Measurements from ENCODE around the gene IPO11.

DNA sequence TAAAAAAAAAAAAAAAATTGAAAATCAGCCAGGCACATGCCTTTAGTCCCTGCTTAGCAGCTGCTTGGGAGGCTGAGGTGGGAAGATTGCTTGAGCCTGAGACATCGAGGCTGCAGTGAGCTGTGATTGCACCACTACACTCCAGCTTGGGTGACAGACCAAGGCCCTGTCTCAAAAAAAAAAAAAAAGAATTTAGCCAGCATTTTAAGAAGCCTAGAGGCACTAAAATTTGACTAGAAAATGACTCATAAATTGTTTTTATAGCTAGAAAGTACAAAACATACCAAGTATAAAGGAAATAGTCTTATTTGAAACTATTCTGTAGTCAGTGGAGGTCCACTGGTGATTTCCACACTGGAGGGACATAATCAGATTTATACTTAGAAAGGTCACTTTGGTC is 183.5 kb downstream of the IPO11 start:
- TF ChIP-seq CTCF (conservative IDR thresholded peaks at IDR 0.05 in 1 of 2, IDR thresholded peaks at IDR 0.05 in 1 of 2; ENCODE audit: extremely low read depth in 1 of 2, insufficient read depth in 1 of 2, low read depth in 1 of 2, low read length in 2 of 2) (no peak), EZH2 (IDR thresholded peaks at IDR 0.05; ENCODE audit: borderline replicate concordance, low read length) (no peak)
